ENCODE results near the gene CA10.

The CA10 gene

GRCh38 chr17:52145476-52145875 is 13.0 kb downstream of the CA10 start:
- DNase-seq, result no peak

GRCh38 chr17:52143542-52143941 is 15.0 kb downstream of the CA10 start:
- no peak for DNase-seq

GRCh38 chr17:52140601-52141000 is 17.9 kb downstream of the CA10 start:
- DNase-seq, result no peak

- DNase-seq, result no peak
These were observed 19.8 kb downstream of the CA10 start for GRCh38 chr17:52138752-52139151.

- DNase-seq, result no peak
These were observed 20.2 kb downstream of the CA10 start for GRCh38 chr17:52138350-52138749.

GRCh38 chr17:52136166-52136565 is 22.3 kb downstream of the CA10 start:
- DNase-seq, result no peak

GRCh38 chr17:52134641-52135040 is 23.9 kb downstream of the CA10 start:
- DNase-seq, result no peak

GRCh38 chr17:52128721-52129120 is 29.8 kb downstream of the CA10 start:
- DNase-seq, result no peak

- DNase-seq, result no peak
These were observed 33.5 kb downstream of the CA10 start for GRCh38 chr17:52124993-52125392.

- no peak for DNase-seq
These were observed 34.0 kb downstream of the CA10 start for GRCh38 chr17:52124561-52124960.

- DNase-seq, result no peak
These were observed 38.0 kb downstream of the CA10 start for GRCh38 chr17:52120465-52120864.

GRCh38 chr17:52110923-52111581 is 47.5 kb downstream of the CA10 start:
- no peak for DNase-seq

GRCh38 chr17:52106638-52107261 is 51.8 kb downstream of the CA10 start:
- DNase-seq, result no peak

GRCh38 chr17:52106072-52106471 is 52.4 kb downstream of the CA10 start:
- DNase-seq, result no peak

- no peak for DNase-seq
These were observed 52.9 kb downstream of the CA10 start for GRCh38 chr17:52105591-52105990.

- no peak for DNase-seq
These were observed 62.5 kb downstream of the CA10 start for GRCh38 chr17:52096056-52096455.

- DNase-seq, result no peak
These were observed 74.3 kb downstream of the CA10 start for GRCh38 chr17:52084176-52084575.

- no peak for DNase-seq
These were observed 79.0 kb downstream of the CA10 start for GRCh38 chr17:52079496-52079895.

GRCh38 chr17:52071712-52072111 is 86.8 kb downstream of the CA10 start:
- DNase-seq, result no peak

GRCh38 chr17:52064791-52065211 is 93.7 kb downstream of the CA10 start:
- no peak for DNase-seq

GRCh38 chr17:52049496-52049895 is 109.0 kb downstream of the CA10 start:
- no peak for DNase-seq

GRCh38 chr17:52049051-52049450 is 109.5 kb downstream of the CA10 start:
- no peak for DNase-seq

- no peak for DNase-seq
These were observed 110.2 kb downstream of the CA10 start for GRCh38 chr17:52048137-52048898.

- DNase-seq, result no peak
These were observed 111.4 kb downstream of the CA10 start for GRCh38 chr17:52047086-52047485.

Measured in activated T-cell treated with anti-CD3 and anti-CD28 coated beads, Interleukin-2, amount 50 U/mL, for 1 hour (primary cell).